Liver (tissue), 9 donors: ENCODE results near the gene SKOR1. TPM values are rescaled to one million over a fixed set of nuclear protein-coding genes. Genes with fewer than 3 reads are reported as not detected.

Experiments
- DNase-seq: peaks from one replicate; pipeline ENCODE4 v3.0.0-alpha.2; 2017; ENCODE audit warnings: low spot score
- H3K27ac ChIP-seq, 2 donors: one replicate each; pipeline ENCODE4 v1.7.0; 2013; ENCODE audit warnings: inconsistent platforms in 2 of 2, low read length in 2 of 2, control low read depth in 1 of 2, low read depth in 1 of 2, mild to moderate bottlenecking in 1 of 2
- H3K27me3 ChIP-seq, 4 donors: one replicate each; pipeline versions ENCODE4 v1.6.1 to v1.7.0; 2013; ENCODE audit warnings: low read length in 3 of 4, inconsistent platforms in 1 of 4, mild to moderate bottlenecking in 1 of 4, moderate library complexity in 1 of 4; ENCODE audit not compliant: control insufficient read depth in 4 of 4, insufficient read depth in 4 of 4
- H3K36me3 ChIP-seq, 4 donors: one replicate each; pipeline versions ENCODE4 v1.6.1 to v1.7.0; 2013; ENCODE audit warnings: low read length in 3 of 4, mild to moderate bottlenecking in 3 of 4, low read depth in 1 of 4, moderate library complexity in 1 of 4; ENCODE audit not compliant: control insufficient read depth in 4 of 4, insufficient read depth in 3 of 4
- H3K4me1 ChIP-seq, 4 donors: one replicate each; pipeline versions ENCODE4 v1.6.1 to v1.7.0; 2013; ENCODE audit warnings: low read length in 3 of 4, mild to moderate bottlenecking in 3 of 4, moderate library complexity in 1 of 4; ENCODE audit not compliant: control insufficient read depth in 4 of 4, insufficient read depth in 4 of 4
- H3K4me3 ChIP-seq, 3 donors: one replicate each; pipeline versions ENCODE4 v1.6.1 to v1.7.0; 2013; ENCODE audit warnings: low read length in 3 of 3, control low read depth in 1 of 3, low read depth in 1 of 3, mild to moderate bottlenecking in 1 of 3
- H3K9ac ChIP-seq, 2 donors: one replicate each; pipeline ENCODE4 v1.7.0; 2013; ENCODE audit warnings: low read length in 2 of 2, mild to moderate bottlenecking in 2 of 2, moderate library complexity in 2 of 2, control low read depth in 1 of 2, low read depth in 1 of 2
- H3K9me3 ChIP-seq, 4 donors: one replicate each; pipeline versions ENCODE4 v1.6.1 to v1.7.0; 2013; ENCODE audit warnings: low read length in 3 of 4; ENCODE audit not compliant: control insufficient read depth in 4 of 4
- EGR1 ChIP-seq, 2 donors: IDR thresholded peaks; 2 replicates each; pipeline ENCODE4 v1.6.1; 2016 to 2018; ENCODE audit warnings: antibody characterized with exemption in 2 of 2, low read depth in 2 of 2
- FOXA1 ChIP-seq: IDR thresholded peaks from 2 replicates; pipeline ENCODE4 v1.6.1; 2016; ENCODE audit warnings: antibody characterized with exemption
- FOXA2 ChIP-seq: IDR thresholded peaks from 2 replicates; pipeline ENCODE4 v1.6.1; 2016; ENCODE audit warnings: antibody characterized with exemption
- GABPA ChIP-seq, 2 donors: IDR thresholded peaks in 1 of 2; conservative IDR thresholded peaks in 1 of 2; 2 replicates each; pipeline ENCODE4 v1.6.1; 2016; ENCODE audit warnings: antibody characterized with exemption in 2 of 2, mild to moderate bottlenecking in 1 of 2, moderate library complexity in 1 of 2
- HNF4A ChIP-seq, 2 donors: conservative IDR thresholded peaks; 2 replicates each; pipeline ENCODE4 v1.6.1; 2016; ENCODE audit warnings: antibody characterized with exemption in 2 of 2, mild to moderate bottlenecking in 2 of 2
- HNF4G ChIP-seq: IDR thresholded peaks from 2 replicates; pipeline ENCODE4 v1.6.1; 2016; ENCODE audit warnings: antibody characterized with exemption
- JUND ChIP-seq, 2 donors: IDR thresholded peaks; 2 replicates each; pipeline ENCODE4 v1.6.1; 2016; ENCODE audit warnings: antibody characterized with exemption in 2 of 2
- NR2F2 ChIP-seq: IDR thresholded peaks from 2 replicates; pipeline ENCODE4 v1.6.1; 2016; ENCODE audit warnings: antibody characterized with exemption
- RAD21 ChIP-seq, 2 donors: IDR thresholded peaks; 2 replicates each; pipeline ENCODE4 v1.6.1; 2016; ENCODE audit warnings: antibody characterized with exemption in 2 of 2, mild to moderate bottlenecking in 2 of 2
- RXRA ChIP-seq, 2 donors: IDR thresholded peaks; 2 replicates each; pipeline ENCODE4 v1.6.1; 2017 to 2018; ENCODE audit warnings: antibody characterized with exemption in 2 of 2, mild to moderate bottlenecking in 1 of 2
- SP1 ChIP-seq: IDR thresholded peaks from 2 replicates; pipeline ENCODE4 v1.6.1; 2018; ENCODE audit warnings: antibody characterized with exemption, mild to moderate bottlenecking
- TAF1 ChIP-seq: conservative IDR thresholded peaks from 2 replicates; pipeline ENCODE4 v1.6.1; 2016; ENCODE audit warnings: antibody characterized with exemption, mild to moderate bottlenecking
- YY1 ChIP-seq: IDR thresholded peaks from 2 replicates; pipeline ENCODE4 v1.6.1; 2016; ENCODE audit warnings: antibody characterized with exemption, mild to moderate bottlenecking
- WGBS: extraction: QIAGEN DNeasy Blood & Tissue Kit; methylation state at CpG from one replicate; pipeline ENCODE4 v1.1.7; 2013; 5-methylcytosine and 5-hydroxymethylcytosine counted together
- polyA plus RNA-seq, 2 donors: library from polyadenylated mRNA; stranded (reverse) in 1 of 2; unstranded in 1 of 2; fragments of 200-250 nt in 1 of 2; fragments of >200 nt in 1 of 2; fragmentation: Nextera tagmentation in 1 of 2; extraction: Ambion mirVana in 1 of 2; gene quantifications; one replicate each; pipeline versions ENCODE4 v1.2.1 to v1.2.3, GENCODE V29; 2013 to 2015
- total RNA-seq, 2 donors: library from RNA; depleted of rRNA; stranded (reverse); fragments of >200 nt; gene quantifications; one replicate each; pipeline ENCODE4 v1.2.3, GENCODE V29; 2014
- TF ChIP-seq, protein P1 (sequence below): fragments of 150-350 bp; IDR thresholded peaks from 2 replicates; pipeline ENCODE4 v1.5.1; 2017; ENCODE audit warnings: improper control_type of control experiment, low read depth, low read length; ENCODE audit not compliant: missing input control
- TF ChIP-seq, protein P2 (sequence below): IDR thresholded peaks from 2 replicates; pipeline ENCODE4 v1.6.1; 2016; ENCODE audit warnings: antibody characterized with exemption
- TF ChIP-seq, protein P3 (sequence below): IDR thresholded peaks from 2 replicates; pipeline ENCODE4 v1.6.1; 2016; ENCODE audit warnings: antibody characterized with exemption
- TF ChIP-seq, protein P4 (sequence below): IDR thresholded peaks from 2 replicates; pipeline ENCODE4 v1.6.1; 2016; ENCODE audit warnings: antibody characterized with exemption
- TF ChIP-seq, protein P5 (sequence below): IDR thresholded peaks from 2 replicates; pipeline ENCODE4 v1.6.1; 2016; ENCODE audit warnings: antibody characterized with exemption, mild to moderate bottlenecking
- donor health status: healthy.
- donor health status: healthy.
- donor health status: healthy.
- donor health status: healthy.
- donor health status: healthy.

Gene SKOR1
- under 1 TPM; 0.05 to 0.17 TPM for total RNA-seq
- under 1 TPM in 1 of 2 donors, not detected in 1; 0.02 TPM for polyA plus RNA-seq

DNA sequence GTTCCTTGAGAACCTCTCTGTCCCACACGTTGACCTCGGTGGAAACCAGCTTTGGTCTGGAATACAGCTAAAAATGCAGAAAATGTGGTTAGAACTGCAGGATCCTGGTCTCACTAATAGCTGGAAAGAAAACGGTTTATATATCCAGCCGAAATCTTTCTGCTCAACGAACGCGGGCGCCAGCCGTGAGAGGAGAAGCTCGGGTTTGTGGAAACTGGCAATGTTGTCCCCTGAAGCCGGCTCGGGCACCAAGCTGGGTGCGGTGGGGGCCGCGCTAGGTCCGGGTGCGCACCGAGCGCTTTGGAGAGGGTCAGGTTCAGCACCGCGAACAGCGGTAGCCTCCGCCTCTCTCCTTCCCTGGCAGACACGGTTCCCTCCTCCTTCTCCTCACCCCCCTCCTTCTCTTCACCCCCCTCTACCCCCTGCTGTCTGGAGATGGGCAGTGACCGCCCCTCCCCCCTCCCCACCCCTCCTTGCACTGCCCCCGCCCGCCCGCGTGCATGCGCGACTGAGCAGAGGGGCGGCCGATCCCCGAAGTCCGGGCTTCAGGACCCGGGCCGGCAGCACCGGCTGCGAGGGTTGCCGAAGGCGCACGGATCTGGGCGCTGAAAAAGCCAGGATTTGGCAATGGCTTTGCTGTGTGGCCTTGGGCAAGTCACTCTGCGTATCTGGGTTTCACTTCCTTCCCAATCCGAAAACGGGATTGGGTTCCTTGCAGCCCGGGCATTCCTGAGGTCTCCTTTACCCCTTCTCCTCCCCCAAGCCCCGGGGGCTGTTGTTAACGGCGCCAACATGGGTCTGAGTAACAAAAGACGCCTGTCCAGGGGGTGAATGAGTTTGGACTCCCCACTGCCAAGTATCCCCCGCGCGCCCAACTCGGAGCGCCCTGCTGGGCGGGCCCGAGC is at the start of gene SKOR1:
TSS of gene SKOR1 (plus strand) at position 534 of the 905 bp plus-strand sequence. CDS start at position 628, 94 bp downstream.
- 3% methylated on average over 58 of the region's 58 CpGs for WGBS
- H3K4me3 ChIP-seq, result peak within 1 kb of the TSS in 2 of 3 donors; percentile 45 to 47
- H3K4me1 ChIP-seq, result peaks cover 25 to 85% (median 38%) of the 10 kb centered on the region in 4 donors
- H3K9ac ChIP-seq, result no peak within 1 kb of the TSS
- H3K27ac ChIP-seq, result no peak within 1 kb of the TSS
- TF ChIP-seq FOXA1, result no peak
- TF ChIP-seq, protein P1, sequence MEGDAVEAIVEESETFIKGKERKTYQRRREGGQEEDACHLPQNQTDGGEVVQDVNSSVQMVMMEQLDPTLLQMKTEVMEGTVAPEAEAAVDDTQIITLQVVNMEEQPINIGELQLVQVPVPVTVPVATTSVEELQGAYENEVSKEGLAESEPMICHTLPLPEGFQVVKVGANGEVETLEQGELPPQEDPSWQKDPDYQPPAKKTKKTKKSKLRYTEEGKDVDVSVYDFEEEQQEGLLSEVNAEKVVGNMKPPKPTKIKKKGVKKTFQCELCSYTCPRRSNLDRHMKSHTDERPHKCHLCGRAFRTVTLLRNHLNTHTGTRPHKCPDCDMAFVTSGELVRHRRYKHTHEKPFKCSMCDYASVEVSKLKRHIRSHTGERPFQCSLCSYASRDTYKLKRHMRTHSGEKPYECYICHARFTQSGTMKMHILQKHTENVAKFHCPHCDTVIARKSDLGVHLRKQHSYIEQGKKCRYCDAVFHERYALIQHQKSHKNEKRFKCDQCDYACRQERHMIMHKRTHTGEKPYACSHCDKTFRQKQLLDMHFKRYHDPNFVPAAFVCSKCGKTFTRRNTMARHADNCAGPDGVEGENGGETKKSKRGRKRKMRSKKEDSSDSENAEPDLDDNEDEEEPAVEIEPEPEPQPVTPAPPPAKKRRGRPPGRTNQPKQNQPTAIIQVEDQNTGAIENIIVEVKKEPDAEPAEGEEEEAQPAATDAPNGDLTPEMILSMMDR, result no peak
- no peak for TF ChIP-seq GABPA (IDR thresholded peaks at IDR 0.05 in 1 of 2, conservative IDR thresholded peaks at IDR 0.05 in 1 of 2)
- no peak for TF ChIP-seq NR2F2
- TF ChIP-seq RAD21 (IDR thresholded peaks at IDR 0.05), result no peak
- no peak for TF ChIP-seq TAF1
- H3K36me3 ChIP-seq, result no peaks in the 10 kb centered on the region
- H3K27me3 ChIP-seq, result peaks cover 25 to 32% (median 30%) of the 10 kb centered on the region in 4 donors
- DNase-seq, result no peak
- peaks cover 0 to 3% (median 0%) of the 10 kb centered on the region in 4 donors for H3K9me3 ChIP-seq

DNA sequence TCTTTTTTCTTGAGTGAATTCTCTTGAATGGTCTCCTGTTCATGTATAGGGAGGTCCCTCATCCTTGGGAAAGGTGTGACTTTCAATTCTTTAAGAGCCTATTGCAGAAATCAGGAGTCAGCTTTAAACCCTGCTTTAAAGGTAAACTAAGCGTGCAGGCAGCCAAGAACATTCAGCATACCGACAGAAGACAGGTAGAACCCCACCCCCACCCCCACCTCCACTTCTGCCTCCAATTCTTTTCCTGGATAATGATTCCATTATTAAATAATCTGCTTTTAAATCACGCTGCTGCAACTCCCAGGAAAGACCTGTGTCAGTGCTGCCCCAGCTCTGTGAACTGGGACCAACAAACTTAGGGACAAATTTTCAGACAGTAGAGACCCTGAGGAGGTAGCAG is 49.3 kb upstream of the SKOR1 start:
- DNase-seq, result no peak
- 93% methylated on average over 3 of the region's 3 CpGs for WGBS
- H3K36me3 ChIP-seq, result no peaks in the 10 kb centered on the region
- H3K27ac ChIP-seq, result no peak overlapping the region
- peaks cover 0 to 4% (median 2%) of the 10 kb centered on the region in 4 donors for H3K4me1 ChIP-seq
- H3K27me3 ChIP-seq, result no peaks in the 10 kb centered on the region
- H3K4me3 ChIP-seq, result no peak overlapping the region
- TF ChIP-seq, protein P2, sequence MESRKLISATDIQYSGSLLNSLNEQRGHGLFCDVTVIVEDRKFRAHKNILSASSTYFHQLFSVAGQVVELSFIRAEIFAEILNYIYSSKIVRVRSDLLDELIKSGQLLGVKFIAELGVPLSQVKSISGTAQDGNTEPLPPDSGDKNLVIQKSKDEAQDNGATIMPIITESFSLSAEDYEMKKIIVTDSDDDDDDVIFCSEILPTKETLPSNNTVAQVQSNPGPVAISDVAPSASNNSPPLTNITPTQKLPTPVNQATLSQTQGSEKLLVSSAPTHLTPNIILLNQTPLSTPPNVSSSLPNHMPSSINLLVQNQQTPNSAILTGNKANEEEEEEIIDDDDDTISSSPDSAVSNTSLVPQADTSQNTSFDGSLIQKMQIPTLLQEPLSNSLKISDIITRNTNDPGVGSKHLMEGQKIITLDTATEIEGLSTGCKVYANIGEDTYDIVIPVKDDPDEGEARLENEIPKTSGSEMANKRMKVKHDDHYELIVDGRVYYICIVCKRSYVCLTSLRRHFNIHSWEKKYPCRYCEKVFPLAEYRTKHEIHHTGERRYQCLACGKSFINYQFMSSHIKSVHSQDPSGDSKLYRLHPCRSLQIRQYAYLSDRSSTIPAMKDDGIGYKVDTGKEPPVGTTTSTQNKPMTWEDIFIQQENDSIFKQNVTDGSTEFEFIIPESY, result no peak
- no peak for TF ChIP-seq GABPA (IDR thresholded peaks at IDR 0.05 in 1 of 2, conservative IDR thresholded peaks at IDR 0.05 in 1 of 2)
- TF ChIP-seq HNF4A (conservative IDR thresholded peaks at IDR 0.05), result no peak
- TF ChIP-seq FOXA1, result no peak
- TF ChIP-seq, protein P1, result no peak
- TF ChIP-seq SP1, result no peak
- no peak for TF ChIP-seq NR2F2
- TF ChIP-seq, protein P3, sequence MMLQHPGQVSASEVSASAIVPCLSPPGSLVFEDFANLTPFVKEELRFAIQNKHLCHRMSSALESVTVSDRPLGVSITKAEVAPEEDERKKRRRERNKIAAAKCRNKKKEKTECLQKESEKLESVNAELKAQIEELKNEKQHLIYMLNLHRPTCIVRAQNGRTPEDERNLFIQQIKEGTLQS, result no peak
- TF ChIP-seq, protein P4, sequence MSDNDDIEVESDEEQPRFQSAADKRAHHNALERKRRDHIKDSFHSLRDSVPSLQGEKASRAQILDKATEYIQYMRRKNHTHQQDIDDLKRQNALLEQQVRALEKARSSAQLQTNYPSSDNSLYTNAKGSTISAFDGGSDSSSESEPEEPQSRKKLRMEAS, result no peak
- no peak for TF ChIP-seq HNF4G
- no peak for TF ChIP-seq JUND (IDR thresholded peaks at IDR 0.05)
- TF ChIP-seq, protein P5, sequence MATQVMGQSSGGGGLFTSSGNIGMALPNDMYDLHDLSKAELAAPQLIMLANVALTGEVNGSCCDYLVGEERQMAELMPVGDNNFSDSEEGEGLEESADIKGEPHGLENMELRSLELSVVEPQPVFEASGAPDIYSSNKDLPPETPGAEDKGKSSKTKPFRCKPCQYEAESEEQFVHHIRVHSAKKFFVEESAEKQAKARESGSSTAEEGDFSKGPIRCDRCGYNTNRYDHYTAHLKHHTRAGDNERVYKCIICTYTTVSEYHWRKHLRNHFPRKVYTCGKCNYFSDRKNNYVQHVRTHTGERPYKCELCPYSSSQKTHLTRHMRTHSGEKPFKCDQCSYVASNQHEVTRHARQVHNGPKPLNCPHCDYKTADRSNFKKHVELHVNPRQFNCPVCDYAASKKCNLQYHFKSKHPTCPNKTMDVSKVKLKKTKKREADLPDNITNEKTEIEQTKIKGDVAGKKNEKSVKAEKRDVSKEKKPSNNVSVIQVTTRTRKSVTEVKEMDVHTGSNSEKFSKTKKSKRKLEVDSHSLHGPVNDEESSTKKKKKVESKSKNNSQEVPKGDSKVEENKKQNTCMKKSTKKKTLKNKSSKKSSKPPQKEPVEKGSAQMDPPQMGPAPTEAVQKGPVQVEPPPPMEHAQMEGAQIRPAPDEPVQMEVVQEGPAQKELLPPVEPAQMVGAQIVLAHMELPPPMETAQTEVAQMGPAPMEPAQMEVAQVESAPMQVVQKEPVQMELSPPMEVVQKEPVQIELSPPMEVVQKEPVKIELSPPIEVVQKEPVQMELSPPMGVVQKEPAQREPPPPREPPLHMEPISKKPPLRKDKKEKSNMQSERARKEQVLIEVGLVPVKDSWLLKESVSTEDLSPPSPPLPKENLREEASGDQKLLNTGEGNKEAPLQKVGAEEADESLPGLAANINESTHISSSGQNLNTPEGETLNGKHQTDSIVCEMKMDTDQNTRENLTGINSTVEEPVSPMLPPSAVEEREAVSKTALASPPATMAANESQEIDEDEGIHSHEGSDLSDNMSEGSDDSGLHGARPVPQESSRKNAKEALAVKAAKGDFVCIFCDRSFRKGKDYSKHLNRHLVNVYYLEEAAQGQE, result no peak
- TF ChIP-seq TAF1, result no peak
- no peak for TF ChIP-seq FOXA2
- TF ChIP-seq YY1, result no peak
- no peak for TF ChIP-seq RAD21 (IDR thresholded peaks at IDR 0.05)
- no peak for TF ChIP-seq EGR1 (IDR thresholded peaks at IDR 0.05; ENCODE audit: low read depth in 2 of 2)
- no peak for TF ChIP-seq RXRA (IDR thresholded peaks at IDR 0.05)
- no peak overlapping the region for H3K9ac ChIP-seq
- H3K9me3 ChIP-seq, result no peaks in the 10 kb centered on the region
